ENCODE measurements around the gene CD74. TPM values are rescaled to one million over a fixed set of nuclear protein-coding genes. Genes with fewer than 3 reads are reported as not detected.

CD74 gene
- total RNA-seq, 4 donors from 2014 or later = 123 to 291 (median 160) TPM

- peak overlapping the region; percentile 12 to 83 (median 60) for H3K27ac ChIP-seq
- in situ Hi-C loops (cut with MboI; ENCODE audit: low sequenced_read_pairs in 4 of 4) = no loop called here
- intact Hi-C loops (cut with DNase I; ENCODE audit: low total_unique reads) = no loop called here
- no peak overlapping the region for H3K4me3 ChIP-seq
- H3K9me3 ChIP-seq = no peaks in the 10 kb centered on the region
- H3K4me1 ChIP-seq = peaks cover 6 to 10% of the 10 kb centered on the region in 2 donors
- H3K27me3 ChIP-seq = no peaks in the 10 kb centered on the region
- peaks cover 0 to 4% of the 10 kb centered on the region in 2 donors for H3K36me3 ChIP-seq
- ATAC-seq (no peak), DNase-seq (no peak)
- TF ChIP-seq, protein P1, sequence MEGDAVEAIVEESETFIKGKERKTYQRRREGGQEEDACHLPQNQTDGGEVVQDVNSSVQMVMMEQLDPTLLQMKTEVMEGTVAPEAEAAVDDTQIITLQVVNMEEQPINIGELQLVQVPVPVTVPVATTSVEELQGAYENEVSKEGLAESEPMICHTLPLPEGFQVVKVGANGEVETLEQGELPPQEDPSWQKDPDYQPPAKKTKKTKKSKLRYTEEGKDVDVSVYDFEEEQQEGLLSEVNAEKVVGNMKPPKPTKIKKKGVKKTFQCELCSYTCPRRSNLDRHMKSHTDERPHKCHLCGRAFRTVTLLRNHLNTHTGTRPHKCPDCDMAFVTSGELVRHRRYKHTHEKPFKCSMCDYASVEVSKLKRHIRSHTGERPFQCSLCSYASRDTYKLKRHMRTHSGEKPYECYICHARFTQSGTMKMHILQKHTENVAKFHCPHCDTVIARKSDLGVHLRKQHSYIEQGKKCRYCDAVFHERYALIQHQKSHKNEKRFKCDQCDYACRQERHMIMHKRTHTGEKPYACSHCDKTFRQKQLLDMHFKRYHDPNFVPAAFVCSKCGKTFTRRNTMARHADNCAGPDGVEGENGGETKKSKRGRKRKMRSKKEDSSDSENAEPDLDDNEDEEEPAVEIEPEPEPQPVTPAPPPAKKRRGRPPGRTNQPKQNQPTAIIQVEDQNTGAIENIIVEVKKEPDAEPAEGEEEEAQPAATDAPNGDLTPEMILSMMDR (IDR thresholded peaks at IDR 0.05 in 4 of 5, conservative IDR thresholded peaks at IDR 0.05 in 1 of 5) = no peak
- TF ChIP-seq POLR2A (IDR thresholded peaks at IDR 0.05) = no peak
These were observed 4.3 kb downstream of the CD74 start for GRCh38 chr5:150408231-150408943.

DNA sequence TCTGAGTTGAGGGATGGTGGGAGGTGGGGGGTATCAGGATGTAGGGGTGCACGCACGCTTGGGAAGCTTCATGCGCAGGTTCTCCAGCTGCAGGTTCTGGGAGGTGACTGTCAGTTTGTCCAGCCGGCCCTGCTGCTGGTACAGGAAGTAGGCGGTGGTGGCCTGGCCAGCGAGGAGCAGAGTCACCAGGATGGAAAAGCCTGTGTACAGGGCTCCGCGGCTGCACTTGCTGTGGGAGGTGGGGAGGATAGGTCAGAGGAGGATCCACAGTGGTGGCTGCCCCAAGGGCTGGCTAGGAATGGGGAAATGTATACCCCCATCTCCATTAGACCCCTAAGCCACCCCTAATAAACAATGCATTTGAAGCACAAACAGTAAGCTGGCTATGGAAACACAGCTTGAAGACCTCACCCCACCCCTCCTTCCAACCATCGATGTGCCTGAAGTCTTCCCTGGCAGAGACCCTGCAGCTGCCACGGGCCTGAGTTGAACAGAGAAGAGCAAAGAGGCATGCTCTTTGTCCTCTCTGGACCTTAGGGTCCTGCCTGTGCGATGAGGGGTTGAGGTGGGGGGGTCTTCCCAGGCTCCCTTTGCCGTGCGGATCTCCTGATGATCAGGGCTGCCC is 5.5 kb downstream of the CD74 start:
- DNase-seq (no peak), ATAC-seq (no peak)
- Histone ChIP-seq H3K36me3 (peaks cover 0 to 14% of the 10 kb centered on the region in 2 donors), H3K9me3 (no peaks in the 10 kb centered on the region), H3K27me3 (no peaks in the 10 kb centered on the region), H3K4me1 (peaks cover 6 to 10% of the 10 kb centered on the region in 2 donors), H3K27ac (peak overlapping the region in 3 of 4 donors; percentile 13 to 83 (median 57)), H3K4me3 (no peak overlapping the region)
- TF ChIP-seq, protein P1 (IDR thresholded peaks at IDR 0.05 in 4 of 5, conservative IDR thresholded peaks at IDR 0.05 in 1 of 5) = no peak
- no peak for TF ChIP-seq POLR2A (IDR thresholded peaks at IDR 0.05)
- intact Hi-C loops (cut with DNase I; ENCODE audit: low total_unique reads) = no loop called here
- in situ Hi-C loops (cut with MboI; ENCODE audit: low sequenced_read_pairs in 4 of 4) = no loop called here

GRCh38 chr5:150406723-150407095 is 6.0 kb downstream of the CD74 start:
- H3K4me3 ChIP-seq = no peak overlapping the region
- H3K36me3 ChIP-seq = peaks cover 0 to 14% of the 10 kb centered on the region in 2 donors
- DNase-seq = no peak
- ATAC-seq = no peak
- H3K4me1 ChIP-seq = peaks cover 6 to 10% of the 10 kb centered on the region in 2 donors
- no peak for TF ChIP-seq POLR2A (IDR thresholded peaks at IDR 0.05)
- TF ChIP-seq, protein P1 (IDR thresholded peaks at IDR 0.05 in 4 of 5, conservative IDR thresholded peaks at IDR 0.05 in 1 of 5) = no peak
- in situ Hi-C loops (cut with MboI; ENCODE audit: low sequenced_read_pairs in 4 of 4) = no loop called here
- no peaks in the 10 kb centered on the region for H3K27me3 ChIP-seq
- H3K27ac ChIP-seq = peak overlapping the region in 3 of 4 donors; percentile 13 to 83 (median 18)
- no peaks in the 10 kb centered on the region for H3K9me3 ChIP-seq
- intact Hi-C loops (cut with DNase I; ENCODE audit: low total_unique reads) = no loop called here

DNA sequence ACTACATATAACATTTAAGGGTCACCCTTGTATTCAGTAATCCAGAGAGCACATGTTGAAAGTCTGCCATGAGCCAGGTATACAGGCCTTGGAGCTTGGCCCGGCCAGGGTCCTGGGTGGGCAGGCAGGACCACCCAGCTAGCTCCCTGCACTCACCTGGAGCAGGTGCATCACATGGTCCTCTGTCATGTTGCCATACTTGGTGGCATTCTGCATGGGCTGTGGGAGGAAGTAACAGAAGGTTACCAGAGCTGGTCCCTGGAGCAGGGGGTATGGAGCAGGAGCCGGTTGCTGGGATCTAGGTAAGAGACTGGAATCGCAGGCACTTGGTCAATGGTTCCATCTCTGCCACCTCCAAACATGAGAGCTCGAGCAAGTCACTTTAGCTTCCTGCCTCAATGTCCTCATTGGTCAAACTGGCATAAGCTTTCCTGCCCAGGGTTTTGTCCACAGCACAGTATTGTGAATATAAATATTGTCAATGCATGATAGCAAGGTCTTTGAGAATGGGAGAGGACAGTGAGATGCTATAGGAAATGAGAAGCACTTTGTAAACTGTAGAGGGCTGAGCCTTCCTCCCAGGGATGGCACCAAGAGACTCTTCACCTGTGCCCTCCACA is 6.5 kb downstream of the CD74 start:
- no peak overlapping the region for H3K4me3 ChIP-seq
- TF ChIP-seq POLR2A (IDR thresholded peaks at IDR 0.05) = no peak
- TF ChIP-seq, protein P1 (IDR thresholded peaks at IDR 0.05 in 4 of 5, conservative IDR thresholded peaks at IDR 0.05 in 1 of 5) = no peak
- no peak for DNase-seq
- peaks cover 0 to 14% of the 10 kb centered on the region in 2 donors for H3K36me3 ChIP-seq
- no peak for ATAC-seq
- intact Hi-C loops (cut with DNase I; ENCODE audit: low total_unique reads) (no loop called here), in situ Hi-C loops (cut with MboI; ENCODE audit: low sequenced_read_pairs in 4 of 4) (no loop called here)
- no peaks in the 10 kb centered on the region for H3K9me3 ChIP-seq
- H3K27ac ChIP-seq = peak overlapping the region in 3 of 4 donors; percentile 13 to 83 (median 18)
- no peaks in the 10 kb centered on the region for H3K27me3 ChIP-seq
- H3K4me1 ChIP-seq = peaks cover 6 to 10% of the 10 kb centered on the region in 2 donors

Data from gastrocnemius medialis (tissue), 4 donors.